HepG2 (cell line): Measurements from ENCODE around the gene FIZ1. TPM values are rescaled to one million over a fixed set of nuclear protein-coding genes. Genes with fewer than 3 reads are reported as not detected.

ENCODE experiments used
- ATAC-seq: fragments of 200-7000 bp; cut with Tn5 transposase; 3 replicates; pipeline ENCODE4 v1.9.1; 2020; ENCODE audit warnings: mild to moderate bottlenecking, moderate library complexity
- BruUV-seq: library from RNA; stranded (reverse); fragments of 400-500 nt; replicated peaks from 2 replicates; lab custom pipeline; 2021; lab: Mats Ljungman, UMichigan
- CTCF ChIA-PET: fragments of 300-600 bp; formaldehyde crosslinking; extraction: SDS; loops from one replicate; lab custom pipeline; 2021; ENCODE audit warnings: low total read pairs, inconsistent platforms, low intra/inter-chr PET ratio; lab: Yijun Ruan, JAX
- POLR2A ChIA-PET: fragments of 350-600 bp; sonication (Branson Sonifier 250); formaldehyde crosslinking; loops from one replicate; lab custom pipeline; 2020; ENCODE audit warnings: antibody characterized with exemption, inconsistent platforms; lab: Yijun Ruan, JAX
- DNase-seq: peaks from one replicate; pipeline ENCODE4 v3.0.0-alpha.2; 2015; ENCODE audit warnings: low spot score
- FAIRE-seq: peaks from 3 replicates; lab custom pipeline; 2011; peaks lifted over from hg19 to GRCh38; lab: Jason Lieb, UNC
- H2AFZ ChIP-seq: one replicate; pipeline ENCODE4 v1.6.1; 2011; ENCODE audit warnings: low read length, inconsistent platforms
- H3K27ac ChIP-seq: fragments of 300-600 bp; 3 replicates; pipeline ENCODE4 v1.8.0; 2011; ENCODE audit warnings: mixed run types, mild to moderate bottlenecking, mixed read lengths, low read length, inconsistent platforms; ENCODE audit not compliant: insufficient read depth; ENCODE audit errors: extremely low read length
- H3K27me3 ChIP-seq, 2 experiments: fragments of 200-600 bp in 1 of 2; 2 replicates in 1 of 2; 3 replicates in 1 of 2; pipeline versions ENCODE4 v1.6.0 to v1.8.0; 2011; ENCODE audit warnings: low read length in 2 of 2, mild to moderate bottlenecking in 2 of 2, moderate library complexity in 2 of 2, inconsistent platforms in 1 of 2; ENCODE audit not compliant: insufficient read depth in 2 of 2, control insufficient read depth in 1 of 2
- H3K36me3 ChIP-seq, 2 experiments: fragments of 200-600 bp in 1 of 2; replicated peaks in 1 of 2; 2 replicates in 1 of 2; 3 replicates in 1 of 2; pipeline versions ENCODE4 v1.5.1 to v1.8.0; 2011; ENCODE audit warnings: low read length in 2 of 2, inconsistent platforms in 1 of 2; ENCODE audit not compliant: insufficient read depth in 2 of 2, control insufficient read depth in 1 of 2
- H3K4me1 ChIP-seq: 2 replicates; pipeline ENCODE4 v1.5.1; 2012; ENCODE audit warnings: low read length, inconsistent platforms; ENCODE audit not compliant: insufficient read depth
- H3K4me2 ChIP-seq: 2 replicates; pipeline ENCODE4 v1.6.0; 2011; ENCODE audit warnings: low read depth, low read length, inconsistent platforms
- H3K4me3 ChIP-seq, 3 experiments: fragments of 200-600 bp in 1 of 3; sonication (generic), shearing (Covaris generic) in 1 of 3; replicated peaks in 1 of 3; 2 replicates each; pipeline ENCODE4 v1.5.1; 2011 to 2016; ENCODE audit warnings: low read length in 3 of 3, inconsistent platforms in 2 of 3, low read depth in 2 of 3, mild to moderate bottlenecking in 2 of 3, control low read depth in 1 of 3, mixed read lengths in 1 of 3; ENCODE audit not compliant: insufficient read depth in 1 of 3
- H3K79me2 ChIP-seq: one replicate; pipeline ENCODE4 v1.6.1; 2011; ENCODE audit warnings: low read length, inconsistent platforms; ENCODE audit not compliant: insufficient read depth
- H3K9ac ChIP-seq: 2 replicates; pipeline ENCODE4 v1.6.0; 2011; ENCODE audit warnings: mild to moderate bottlenecking, low read depth, low read length, inconsistent platforms; ENCODE audit not compliant: insufficient read depth
- H3K9me3 ChIP-seq: 2 replicates; pipeline ENCODE4 v1.5.1; 2012; ENCODE audit warnings: mild to moderate bottlenecking, low read length
- H4K20me1 ChIP-seq: 2 replicates; pipeline ENCODE4 v1.6.0; 2011; ENCODE audit warnings: inconsistent platforms, mild to moderate bottlenecking, low read length, moderate library complexity; ENCODE audit not compliant: insufficient read depth
- ARID5B ChIP-seq: IDR thresholded peaks from 2 replicates; pipeline ENCODE4 v1.4.0; 2020; ENCODE audit warnings: mild to moderate bottlenecking, missing genetic modification reagents
- ATM ChIP-seq: fragments of 450-650 bp; IDR thresholded peaks from 2 replicates; pipeline ENCODE4 v1.7.1; 2017; ENCODE audit warnings: mild to moderate bottlenecking, borderline replicate concordance
- CBX5 ChIP-seq: sonication (generic); formaldehyde crosslinking; IDR thresholded peaks from 2 replicates; pipeline ENCODE4 v1.4.0; 2020; ENCODE audit warnings: missing genetic modification reagents, borderline replicate concordance
- CREB1 ChIP-seq, 2 experiments: fragments of 450-650 bp in 1 of 2; IDR thresholded peaks; 2 replicates each; pipeline ENCODE4 v1.6.1; 2016 to 2017; ENCODE audit warnings: control low read depth in 1 of 2, mild to moderate bottlenecking in 1 of 2, missing compliant biosample characterization in 1 of 2, missing genetic modification characterization in 1 of 2
- ERF ChIP-seq: IDR thresholded peaks from 2 replicates; pipeline ENCODE4 v1.6.1; 2018; ENCODE audit warnings: missing biosample characterization, missing genetic modification reagents
- HOXA3 ChIP-seq: sonication (generic); formaldehyde crosslinking; IDR thresholded peaks from 2 replicates; pipeline ENCODE4 v1.5.0; 2020; ENCODE audit warnings: missing genetic modification reagents
- REST ChIP-seq, 2 experiments: IDR thresholded peaks; 2 replicates each; pipeline ENCODE4 v1.6.1; 2011 to 2012; ENCODE audit warnings: low read length in 2 of 2, borderline replicate concordance in 1 of 2, low read depth in 1 of 2, mild to moderate bottlenecking in 1 of 2, moderate library complexity in 1 of 2
- RORA ChIP-seq: sonication (generic); formaldehyde crosslinking; IDR thresholded peaks from 2 replicates; pipeline ENCODE4 v1.5.0; 2020; ENCODE audit warnings: mild to moderate bottlenecking, missing genetic modification reagents, moderate library complexity
- SKI ChIP-seq: fragments of 450-650 bp; IDR thresholded peaks from one replicate; pipeline ENCODE4 v1.6.1; 2018; ENCODE audit warnings: mild to moderate bottlenecking; ENCODE audit not compliant: partially characterized antibody
- ZNF17 ChIP-seq: sonication (generic); formaldehyde crosslinking; IDR thresholded peaks from 2 replicates; pipeline ENCODE4 v1.5.0; 2020; ENCODE audit warnings: mild to moderate bottlenecking, missing genetic modification reagents
- ZNF264 ChIP-seq: sonication (generic); formaldehyde crosslinking; IDR thresholded peaks from 2 replicates; pipeline ENCODE4 v1.4.0; 2020; ENCODE audit warnings: missing genetic modification reagents
- ZNF468 ChIP-seq: sonication (generic); formaldehyde crosslinking; IDR thresholded peaks from 2 replicates; pipeline ENCODE4 v1.8.0; 2022; ENCODE audit warnings: mild to moderate bottlenecking, moderate library complexity, missing genetic modification reagents
- ZNF704 ChIP-seq: sonication (generic); formaldehyde crosslinking; IDR thresholded peaks from 2 replicates; pipeline ENCODE4 v1.8.1; 2023; ENCODE audit warnings: mild to moderate bottlenecking, inconsistent platforms, moderate library complexity, missing genetic modification reagents, borderline replicate concordance
- ZNF775 ChIP-seq: sonication (generic); formaldehyde crosslinking; IDR thresholded peaks from 2 replicates; pipeline ENCODE4 v1.4.0; 2020; ENCODE audit warnings: missing genetic modification reagents, mild to moderate bottlenecking, moderate library complexity, borderline replicate concordance
- WGBS: methylation state at CpG from one replicate; pipeline ENCODE4 v1.1.6; 2017; ENCODE audit warnings: low lambda C conversion rate; 5-methylcytosine and 5-hydroxymethylcytosine counted together
- in situ Hi-C: cut with HindIII; loops from 2 replicates; pipeline ENCODE4 v1.10.0; 2017; ENCODE audit warnings: low pct_unique_long_range_greater_than_20kb; ENCODE audit not compliant: extremely low pct_ligation_motif_present
- intact Hi-C: fragments of 100-400 bp; cut with micrococcal nuclease; formaldehyde crosslinking; loops from one replicate; pipeline ENCODE4 v1.10.0; 2022; ENCODE audit not compliant: unreplicated experiment
- polyA plus RNA-seq, 8 experiments: library from polyadenylated mRNA; depleted of rRNA in 3 of 8; stranded (reverse) in 7 of 8; unstranded in 1 of 8; fragments of >200 nt; fragmentation: Illumina TruSeq in 4 of 8; extraction: Trizol in 4 of 8; gene quantifications; 2 replicates each; pipeline versions ENCODE4 v1.2.1 to v1.2.3, GENCODE V29; 2011 to 2016; ENCODE audit warnings: low read depth in 4 of 8, missing spikeins in 1 of 8, mixed read lengths in 1 of 8; ENCODE audit not compliant: insufficient read depth in 1 of 8
- total RNA-seq, 5 experiments: library from RNA; depleted of rRNA; stranded (reverse); fragments of >200 nt; fragmentation: Illumina TruSeq; extraction: Trizol; gene quantifications; 2 replicates each; pipeline ENCODE4 v1.2.3, GENCODE V29; 2016; ENCODE audit warnings: low read depth in 1 of 5

FIZ1 gene
- total and polyA plus RNA-seq, 2 of the 13 experiments (the other 11 are each of a cell fraction or from before 2014, with no cell fraction given): 3.6 to 5.9 TPM

- TF ChIP-seq REST (IDR thresholded peaks at IDR 0.05; ENCODE audit: borderline replicate concordance in 1 of 2, low read depth in 1 of 2, low read length in 2 of 2) (no peak), HOXA3 (CRISPR knock-in tag) (no peak), ZNF264 (CRISPR knock-in tag) (no peak)
Observed at GRCh38 chr19:55596304-55596703, 3.0 kb downstream of the FIZ1 start (continued).

- no peak for FAIRE-seq
- in situ Hi-C loops (no loop called here), intact Hi-C loops (no loop called here)
- Histone ChIP-seq H3K27me3 (no peaks in the 10 kb centered on the region; a peak in 1 of 5 replicates), H3K4me1 (peaks cover 9% of the 10 kb centered on the region), H4K20me1 (0 out of 2 replicates have a peak, but pooled peaks cover 6% of the 10 kb centered on the region), H3K4me3 (no peak overlapping the region), H3K27ac (no peak overlapping the region), H3K79me2 (peaks cover 2% of the 10 kb centered on the region), H3K4me2 (no peak overlapping the region), H3K9me3 (no peaks in the 10 kb centered on the region), H3K9ac (no peak overlapping the region), H3K36me3 (peaks cover 10 to 32% of the 10 kb centered on the region in 2 experiments; a peak in 4 of 5 replicates), H2AFZ (no peak overlapping the region)
- DNase-seq: no peak
- no TSS peak for BruUV-seq
- ChIA-PET POLR2A (interaction anchor here (1.0 kb wide), 1 partner anchor 10 kb away, joined by 4 read pairs; no protein-coding TSS in a partner anchor), CTCF (no interaction called here)
- 92% methylated on average over 4 of the region's 4 CpGs for WGBS
- no peak for ATAC-seq
- no peak for TF ChIP-seq CREB1 (IDR thresholded peaks at IDR 0.05)
- TF ChIP-seq CREB1 (CRISPR knock-in tag; IDR thresholded peaks at IDR 0.05): no peak
- no peak for TF ChIP-seq ERF (CRISPR knock-in tag)
- TF ChIP-seq ZNF468 (CRISPR knock-in tag): no peak
- TF ChIP-seq SKI: no peak
- no peak for TF ChIP-seq ATM
- no peak for TF ChIP-seq ZNF775 (CRISPR knock-in tag)
- TF ChIP-seq ZNF17 (CRISPR knock-in tag): no peak
- no peak for TF ChIP-seq RORA (CRISPR knock-in tag)
- TF ChIP-seq ZNF704 (CRISPR knock-in tag): no peak
- no peak for TF ChIP-seq ARID5B
- no peak for TF ChIP-seq CBX5 (CRISPR knock-in tag)
Observed at GRCh38 chr19:55594996-55595545, 4.2 kb downstream of the FIZ1 start.
